Stimulated activated CD8-positive, alpha-beta memory T cell treated with anti-CD3 and anti-CD28 coated beads, Interleukin-12 subunit alpha, Interleukin-12 subunit beta, amount 100 ng/mL, for 1 hour (primary cell): ENCODE results near the gene RASSF3.
"Not testable (repeated sequence)": the region's sequence is repeated elsewhere in the genome, so short reads cannot be mapped to it uniquely, and the experiment has no call there.

ENCODE experiments used
- DNase-seq: peaks from one replicate; pipeline ENCODE4 v3.0.0-alpha.2; 2020; ENCODE audit warnings: low read depth

The RASSF3 gene

DNA sequence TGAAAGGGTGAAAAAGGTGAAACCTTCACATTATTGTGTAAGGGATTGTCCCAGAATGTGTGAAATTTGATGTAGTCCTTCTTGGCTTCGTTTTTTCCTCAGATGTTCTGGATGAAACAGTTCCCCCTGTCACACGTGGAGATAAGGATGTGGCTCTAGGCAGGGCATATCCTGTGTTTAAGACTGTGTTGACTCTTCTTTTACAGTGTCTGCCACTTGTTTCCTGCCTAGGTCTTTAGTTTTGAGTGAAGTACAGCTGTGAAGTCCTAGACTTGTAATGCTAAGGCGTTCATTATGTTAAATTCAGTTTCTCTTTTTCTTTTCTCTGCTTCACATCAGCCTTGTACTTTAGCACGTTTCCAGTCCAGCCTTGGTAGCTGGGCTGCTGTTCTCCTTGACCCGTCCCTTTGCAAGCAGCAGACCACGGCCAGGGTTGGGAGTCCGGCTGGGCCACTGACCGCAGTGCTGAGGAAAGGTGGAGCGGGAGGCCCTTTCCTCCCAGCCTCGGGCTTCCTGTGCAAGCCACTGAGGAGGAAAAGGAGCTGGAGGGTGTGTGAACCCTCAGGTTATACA, 59.1 kb downstream of the RASSF3 start:
- DNase-seq: peak; percentile 23

DNA sequence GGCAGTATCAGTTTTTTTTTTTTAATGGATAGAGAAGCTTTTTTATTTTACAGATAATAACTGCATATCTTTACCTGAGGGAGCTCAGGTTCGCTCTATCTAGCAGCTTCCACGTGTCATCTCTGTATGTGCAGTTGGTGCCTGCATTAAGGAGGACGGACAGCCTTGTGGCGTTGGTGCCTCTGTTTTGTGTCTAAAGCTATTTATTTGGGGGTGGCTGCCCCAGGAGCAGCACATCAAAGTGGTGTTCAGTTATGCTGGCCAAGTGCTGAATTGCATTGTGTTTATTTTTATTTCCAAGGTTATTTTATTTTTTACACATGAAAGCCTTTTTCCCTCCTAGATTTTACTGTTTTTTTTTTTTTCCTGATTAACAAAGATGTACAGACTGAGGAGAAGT, 59.7 kb downstream of the RASSF3 start:
- DNase-seq: no peak

GRCh38 chr12:64670919-64671639, 60.8 kb downstream of the RASSF3 start:
- no peak for DNase-seq

DNA sequence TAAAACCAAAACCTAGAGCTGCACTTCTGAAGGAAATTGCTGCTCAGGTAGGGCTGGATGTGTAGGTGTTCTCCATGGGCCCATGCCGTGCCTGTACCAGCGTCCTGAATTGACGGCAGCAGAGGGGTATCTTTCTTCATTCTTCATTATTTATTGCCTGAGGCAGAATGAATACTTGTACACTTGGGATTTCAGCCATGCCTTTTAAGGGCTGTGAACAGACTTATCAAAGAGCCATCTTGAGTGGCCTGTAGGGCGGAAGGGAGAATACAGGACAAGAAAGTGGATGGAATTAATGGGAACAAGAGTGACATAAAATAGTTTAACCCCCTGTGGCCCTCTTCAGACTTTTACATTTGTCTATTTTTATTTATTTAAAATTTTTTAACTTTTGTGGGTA, 61.4 kb downstream of the RASSF3 start:
- no peak for DNase-seq

- DNase-seq: no peak
These were observed 62.7 kb downstream of the RASSF3 start for GRCh38 chr12:64672925-64673409.

DNA sequence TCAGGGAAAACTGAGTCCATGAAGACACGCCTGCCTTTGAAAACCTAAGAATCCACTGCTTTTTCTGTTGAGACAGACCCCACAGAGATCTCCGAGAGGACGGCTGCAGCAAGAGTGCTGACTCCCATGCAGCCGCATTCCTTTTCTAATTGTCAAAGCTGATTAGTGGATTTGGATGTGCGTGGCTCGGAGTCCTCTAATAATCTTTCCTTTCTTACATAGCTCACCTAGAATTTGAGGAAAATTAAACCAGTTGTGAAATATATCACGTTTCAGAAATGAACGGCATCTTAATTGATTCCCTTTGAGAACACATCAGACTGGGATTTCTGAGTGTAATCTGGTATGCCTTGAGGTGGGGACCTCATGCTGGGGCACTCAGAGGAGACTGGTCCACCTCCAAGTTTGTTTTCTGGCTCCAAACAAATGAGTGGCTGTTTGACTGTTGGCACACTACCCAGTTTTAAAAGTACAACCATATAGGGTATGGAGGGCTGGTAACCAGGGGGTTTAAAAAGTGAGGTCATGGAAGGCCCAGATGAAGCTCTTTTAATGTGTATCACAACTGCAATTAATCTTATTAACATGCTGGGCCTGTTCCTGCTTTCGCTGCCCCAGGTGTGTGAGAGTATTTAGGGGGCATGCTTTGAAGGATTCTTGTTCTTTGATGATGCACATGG, 63.3 kb downstream of the RASSF3 start:
- no peak for DNase-seq

DNA sequence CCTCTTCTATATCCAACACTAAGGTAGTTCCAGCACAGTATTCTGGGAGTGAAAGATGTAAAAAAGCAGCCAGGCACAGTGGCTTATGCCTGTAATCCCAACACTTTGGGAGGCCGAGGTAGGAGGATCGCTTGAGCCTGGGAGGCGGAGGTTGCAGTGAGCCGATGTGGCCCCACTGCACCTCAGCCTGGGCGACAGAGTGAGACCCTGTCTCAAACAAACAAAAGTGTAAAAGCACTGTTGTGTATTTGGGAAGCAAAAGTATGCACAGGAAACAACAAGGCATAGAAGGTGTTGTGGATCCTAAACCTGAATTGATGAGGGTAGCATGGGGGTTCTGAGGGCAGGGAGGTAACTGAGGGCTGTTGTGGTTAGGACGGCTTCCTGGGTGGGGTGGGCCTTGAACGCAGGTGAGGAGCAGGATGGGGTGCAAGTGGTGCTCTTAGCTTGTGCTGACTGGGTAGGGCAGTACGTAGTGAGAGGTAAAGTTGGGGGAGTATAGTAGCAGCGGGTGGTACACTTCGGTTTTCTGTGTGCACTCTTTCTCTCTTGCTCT, 64.2 kb downstream of the RASSF3 start:
- DNase-seq: peak; percentile 36

DNA sequence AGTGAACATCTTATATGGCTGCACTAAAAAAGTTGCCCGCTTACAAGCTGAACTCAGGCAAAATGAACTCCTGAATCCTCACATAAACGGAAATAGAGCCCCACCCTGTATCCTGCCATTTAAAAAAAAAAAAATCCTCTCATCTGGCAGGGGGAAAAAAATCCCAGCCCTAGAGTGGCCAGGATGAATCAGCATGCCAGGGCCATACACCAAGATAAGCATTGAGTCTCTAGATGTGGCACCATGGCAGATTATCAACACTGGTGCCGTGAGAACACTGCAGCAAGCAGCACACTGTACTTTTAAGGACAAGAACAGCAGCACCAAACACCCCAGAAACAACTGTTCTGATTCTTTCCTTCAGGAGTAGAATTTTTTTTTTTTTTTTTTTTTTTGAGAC, 65.5 kb downstream of the RASSF3 start:
- DNase-seq: no peak

DNA sequence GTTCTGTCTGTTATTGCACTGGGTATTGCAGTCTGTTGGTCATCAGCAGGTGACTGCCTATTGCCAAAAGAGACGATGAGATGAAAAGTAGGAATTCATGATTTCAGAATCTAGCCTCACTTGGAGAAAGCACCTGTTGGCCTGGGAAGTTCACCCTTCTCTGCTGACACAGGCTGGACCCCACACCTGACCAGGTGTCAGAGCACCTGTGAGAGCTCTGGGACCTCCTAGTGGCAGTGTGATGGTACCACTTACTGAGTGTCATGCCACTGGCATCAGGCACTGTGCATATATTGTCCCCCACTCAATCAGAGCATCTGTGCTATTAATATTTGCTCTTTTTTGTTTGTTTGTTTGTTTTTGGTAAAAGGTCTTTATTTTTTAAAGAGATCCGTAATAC, 68.0 kb downstream of the RASSF3 start:
- no peak for DNase-seq

DNA sequence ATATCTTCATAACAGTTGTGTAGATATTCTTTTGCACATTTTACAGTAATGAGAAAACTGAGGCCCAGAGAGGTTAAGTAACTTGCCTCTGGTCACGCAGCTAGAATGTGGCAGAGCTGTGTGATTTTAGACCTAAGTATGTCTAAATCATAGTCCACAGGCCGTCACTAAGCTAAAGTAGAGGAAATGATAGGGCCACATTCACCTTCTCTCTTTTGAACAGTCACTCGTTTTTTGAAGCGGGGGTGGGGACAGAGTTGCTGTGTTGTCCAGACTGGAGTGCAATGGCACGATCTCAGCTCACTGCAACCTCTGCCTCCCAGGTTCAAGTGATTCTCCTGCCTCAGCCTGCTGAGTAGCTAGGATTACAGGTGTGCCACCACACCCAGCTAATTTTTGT, 68.5 kb downstream of the RASSF3 start:
- DNase-seq: no peak

GRCh38 chr12:64679487-64680001, 69.2 kb downstream of the RASSF3 start:
- peak; percentile 39 for DNase-seq

DNA sequence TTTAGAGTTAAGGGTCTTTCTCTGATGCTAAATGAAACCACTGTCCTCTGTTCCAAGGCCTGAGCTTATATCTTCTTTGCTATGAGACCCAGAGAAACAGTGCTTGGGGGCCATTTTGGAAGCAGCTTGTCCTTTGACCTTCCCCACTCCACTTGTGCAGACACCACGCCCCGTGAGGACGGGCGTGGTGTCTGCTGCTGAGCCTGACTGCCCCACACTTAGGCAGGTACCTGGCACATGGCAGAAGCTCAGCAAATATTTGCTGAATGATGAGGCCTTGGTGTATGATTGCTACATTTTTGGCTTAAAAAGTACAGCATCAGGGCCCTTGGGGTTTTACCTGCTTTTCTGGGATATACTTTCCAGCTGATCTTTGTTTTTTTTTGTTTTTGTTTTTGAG, 69.9 kb downstream of the RASSF3 start:
- DNase-seq: no peak

DNA sequence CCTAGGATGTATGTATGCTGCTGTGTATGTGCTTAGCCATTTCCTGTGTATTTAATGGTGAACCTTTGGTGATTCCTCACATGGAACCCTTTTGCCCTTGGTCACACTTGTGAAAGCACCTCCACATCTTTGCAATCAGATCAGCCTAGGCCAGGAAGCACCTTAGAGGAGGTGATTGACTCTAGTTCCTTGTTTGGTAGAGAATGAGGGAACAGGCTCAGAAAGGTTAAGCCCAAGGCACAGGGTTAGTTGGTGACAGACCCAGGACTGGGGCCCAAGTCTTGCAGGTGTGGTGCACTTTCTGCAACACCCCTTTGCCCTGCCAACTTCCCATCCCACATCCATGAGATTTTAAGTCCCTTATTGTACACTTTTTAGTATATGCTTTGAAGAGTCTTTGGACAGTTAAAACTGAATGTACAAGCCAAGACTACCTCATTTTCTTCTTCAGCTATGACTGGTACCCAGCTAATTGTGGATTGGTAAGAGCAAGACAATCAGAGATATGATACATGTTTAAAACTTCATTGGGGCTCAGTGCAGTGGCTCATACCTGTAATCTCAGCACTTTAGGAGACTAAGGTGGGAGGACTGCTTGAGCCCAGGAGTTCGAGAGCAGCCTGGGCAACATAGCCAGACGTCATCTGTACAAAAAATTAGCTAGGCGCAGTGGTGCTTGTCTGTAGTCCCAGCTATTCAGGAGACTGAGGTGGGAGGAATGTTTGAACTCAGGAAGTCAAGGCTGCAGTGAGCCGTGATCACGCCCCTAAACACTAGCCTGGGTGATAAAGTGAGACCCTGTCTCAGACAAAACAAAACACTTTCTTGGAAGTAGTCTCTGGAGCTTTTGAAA, 71.1 kb downstream of the RASSF3 start:
- no peak for DNase-seq

DNA sequence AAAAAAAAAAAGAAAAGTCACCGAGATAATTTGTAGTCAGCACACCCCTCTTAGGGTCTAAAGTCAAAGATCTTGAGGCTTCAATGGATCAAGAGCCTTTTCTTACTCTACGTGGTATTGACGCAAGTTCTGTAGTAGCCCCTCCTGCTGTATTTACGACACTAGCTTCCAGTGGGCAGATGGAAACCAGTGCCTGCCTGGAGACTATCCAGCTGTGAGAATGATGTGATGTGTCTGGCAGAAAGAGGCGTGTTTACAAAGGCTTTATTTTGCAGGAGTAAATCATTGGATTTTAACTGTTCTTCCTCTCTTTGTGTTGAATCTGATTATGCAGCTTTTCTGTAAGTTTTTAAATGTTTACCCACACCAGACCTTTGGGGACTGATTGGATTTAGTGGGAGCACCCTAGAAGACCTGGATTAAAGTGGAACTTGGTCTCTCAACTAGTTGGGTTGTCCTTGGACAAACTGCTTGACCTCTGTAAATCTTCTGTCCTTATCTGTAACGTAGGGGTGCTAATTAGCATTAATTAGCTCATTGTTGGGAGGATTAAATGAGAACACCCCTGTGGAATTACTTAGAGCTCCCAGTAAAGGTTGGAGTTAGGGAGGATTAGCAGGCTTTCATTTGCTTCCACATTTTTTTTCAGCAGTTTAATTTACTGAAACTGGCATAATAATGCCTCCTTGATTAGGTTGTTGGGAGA, 72.4 kb downstream of the RASSF3 start:
- no peak for DNase-seq

- no peak for DNase-seq
These were observed 73.7 kb downstream of the RASSF3 start for GRCh38 chr12:64683816-64684543.

GRCh38 chr12:64685050-64685449, 74.8 kb downstream of the RASSF3 start:
- no peak for DNase-seq

DNA sequence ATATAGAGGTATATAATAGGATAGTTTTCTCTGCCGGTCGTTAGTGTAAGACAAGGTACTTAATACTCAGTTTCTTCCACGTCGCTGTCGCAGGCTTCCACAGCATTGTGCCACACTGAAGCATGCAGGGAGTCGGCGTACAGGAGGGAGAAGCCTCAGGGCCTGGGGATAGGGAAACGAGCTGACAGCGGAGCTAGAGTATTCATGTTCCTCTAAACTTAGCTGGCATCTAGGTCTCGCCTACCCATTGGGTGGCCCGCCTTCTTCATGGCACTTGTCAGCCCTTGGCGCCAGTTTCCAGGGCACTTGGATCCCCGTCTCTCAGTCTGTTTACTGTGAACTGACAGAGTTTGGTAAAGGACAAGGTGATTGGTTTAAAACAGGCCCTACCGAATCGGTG, 75.3 kb downstream of the RASSF3 start:
- DNase-seq: no peak

- no peak for DNase-seq
These were observed 77.5 kb downstream of the RASSF3 start for GRCh38 chr12:64687816-64688215.

- DNase-seq: no peak
These were observed 77.9 kb downstream of the RASSF3 start for GRCh38 chr12:64688219-64688618.

GRCh38 chr12:64688715-64689114, 78.4 kb downstream of the RASSF3 start:
- no peak for DNase-seq

DNA sequence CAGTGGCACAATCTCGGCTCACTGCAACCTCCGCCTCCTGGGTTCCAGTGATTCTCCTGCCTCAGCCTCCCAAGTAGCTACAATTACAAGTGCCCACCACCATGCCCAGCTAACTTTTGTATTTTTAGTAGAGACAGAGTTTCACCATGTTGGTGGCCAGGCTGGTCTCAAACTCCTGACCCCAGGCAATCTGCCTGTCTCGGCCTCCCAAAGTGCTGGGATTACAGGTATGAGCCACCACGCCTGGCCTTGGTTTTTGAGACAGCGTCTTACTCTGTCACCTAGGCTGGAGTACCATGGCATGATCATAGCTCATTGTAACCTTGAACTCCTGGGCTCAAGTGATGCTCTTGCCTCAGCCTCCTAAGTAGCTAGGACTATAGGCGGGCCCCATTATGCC, 79.9 kb downstream of the RASSF3 start:
- not testable (repeated sequence) for DNase-seq
